HG02642 (cell line): ENCODE results near the gene PPP4R2.
A peak's percentile ranks its signal among the peaks of the same experiment; 100 is the strongest.

Experiments
- ATAC-seq: cut with Tn5 transposase; IDR thresholded peaks from one replicate; pipeline ENCODE4 v1.9.1; 2021; ENCODE audit warnings: mild to moderate bottlenecking; ENCODE audit not compliant: unreplicated experiment, poor library complexity

The PPP4R2 gene

DNA sequence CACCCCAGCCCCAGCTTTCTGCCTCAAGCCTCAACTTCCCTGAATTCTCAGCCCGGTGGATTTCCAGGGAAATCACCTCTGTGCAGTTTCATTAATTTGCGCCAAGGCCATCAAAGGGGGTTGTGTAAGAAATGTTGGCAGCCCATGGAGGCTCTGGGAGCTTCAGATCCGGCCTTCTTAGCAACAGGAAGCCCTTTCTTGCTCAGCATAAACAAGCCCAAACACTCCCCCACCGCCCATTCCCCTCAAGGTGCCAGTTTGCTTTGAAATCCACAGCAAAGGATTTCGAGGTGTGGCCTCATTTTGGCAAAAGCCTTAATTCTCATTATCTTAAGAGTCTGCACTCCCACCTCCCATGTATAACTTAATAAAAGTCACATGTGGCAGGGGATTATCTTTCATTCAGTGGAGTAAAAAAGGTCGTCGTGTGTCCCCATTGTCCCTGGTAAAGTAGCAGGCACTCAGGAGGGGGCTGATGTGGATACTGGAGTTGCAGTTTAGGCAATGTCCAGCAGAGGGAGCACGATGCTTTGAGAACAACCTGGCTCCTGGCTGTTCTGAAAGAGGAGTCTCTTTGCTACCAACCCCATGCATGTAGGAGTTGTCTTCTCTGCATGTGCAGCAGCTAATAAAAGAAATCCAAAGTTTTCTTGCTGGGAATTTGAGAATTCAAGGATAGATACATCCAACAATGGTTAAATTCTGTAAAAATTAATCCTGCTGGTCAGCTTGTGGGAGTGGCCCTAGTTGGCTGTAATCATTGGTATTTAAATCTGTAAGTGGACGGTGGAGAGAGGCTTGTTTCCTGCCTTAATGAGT, 104.3 kb downstream of the PPP4R2 start:
- ATAC-seq = peak; percentile 82

GRCh38 chr3:73101881-73102280, 105.3 kb downstream of the PPP4R2 start:
- ATAC-seq = no peak

- no peak for ATAC-seq
These were observed 110.6 kb downstream of the PPP4R2 start for GRCh38 chr3:73107215-73107614.

- ATAC-seq = no peak
These were observed 111.1 kb downstream of the PPP4R2 start for GRCh38 chr3:73107676-73108187.

DNA sequence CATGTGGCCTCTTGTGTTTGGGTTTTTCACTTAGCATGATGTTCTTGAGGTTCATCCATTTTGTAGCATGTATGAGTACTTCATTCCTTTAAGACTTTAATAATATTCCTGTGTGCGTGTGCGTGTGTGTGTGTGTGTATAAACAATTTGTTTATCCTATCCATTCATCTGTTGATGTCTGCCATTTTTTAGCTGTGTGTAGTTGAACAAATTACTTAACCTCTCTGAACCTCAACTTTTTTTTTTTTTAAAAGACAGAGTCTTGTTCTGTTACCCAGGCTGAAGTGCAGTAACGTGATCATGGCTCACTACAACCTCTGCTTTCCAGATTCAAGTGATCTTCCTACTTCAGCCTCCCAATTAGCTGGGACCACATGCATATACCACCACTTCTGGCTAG, 112.1 kb downstream of the PPP4R2 start:
- no peak for ATAC-seq

- no peak for ATAC-seq
These were observed 113.9 kb downstream of the PPP4R2 start for GRCh38 chr3:73110530-73110929.

DNA sequence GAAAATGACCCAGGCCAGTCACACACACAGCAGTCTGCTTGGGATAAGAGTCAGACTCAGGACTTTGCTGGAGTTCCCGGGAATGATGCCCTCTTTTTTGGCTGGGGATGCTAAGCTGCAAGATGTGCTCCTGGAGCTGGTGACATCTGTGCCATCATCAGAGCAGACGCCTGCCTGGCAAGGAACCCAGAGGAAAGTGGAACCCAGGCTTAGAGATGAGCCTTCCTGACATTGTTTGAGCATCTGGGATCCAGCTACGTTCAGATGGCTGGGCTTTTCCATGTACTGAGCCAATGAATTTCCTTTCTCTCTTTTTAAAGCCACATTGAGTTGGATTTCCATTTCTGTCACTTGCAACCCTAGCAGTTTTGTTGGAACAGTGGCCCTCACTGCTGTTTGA, 118.1 kb downstream of the PPP4R2 start:
- no peak for ATAC-seq

DNA sequence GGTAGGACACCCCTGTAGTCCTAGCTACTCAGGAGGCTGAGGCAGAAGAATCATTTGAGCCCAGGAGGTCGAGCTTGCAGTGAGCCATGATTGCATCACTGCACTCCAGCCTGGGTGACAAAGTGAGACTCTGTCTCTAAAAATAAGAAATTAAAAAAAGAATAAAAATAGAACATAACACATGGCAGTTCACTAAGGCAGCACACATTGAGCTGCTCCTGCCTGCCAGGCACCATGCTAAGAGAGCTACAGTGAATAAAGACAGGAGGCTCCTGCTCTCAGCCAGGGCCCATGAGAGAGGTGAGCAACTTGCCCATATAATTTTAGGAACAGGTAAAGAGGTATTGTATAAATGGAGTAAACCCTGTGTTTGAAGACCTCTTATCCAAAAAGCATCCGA, 119.2 kb downstream of the PPP4R2 start:
- no peak for ATAC-seq
